ENCODE data around the gene OPCML. TPM values are rescaled to one million over a fixed set of nuclear protein-coding genes. Genes with fewer than 3 reads are reported as not detected.

The OPCML gene
- polyA plus RNA-seq, 1 donor (not counting 4 experiments of a cell fraction or from before 2014, with no cell fraction given) = 0.04 TPM

GRCh38 chr11:132898021-132898420 is 634.3 kb downstream of the OPCML start:
- no peaks in the 10 kb centered on the region for H3K27me3 ChIP-seq (ENCODE audit: control insufficient read depth, extremely low read depth, insufficient read depth, low read length)
- H3K9me1 ChIP-seq (ENCODE audit: control insufficient read depth, extremely low read depth, insufficient read depth, low read length) = no peaks in the 10 kb centered on the region
- H4K20me1 ChIP-seq (ENCODE audit: control insufficient read depth, extremely low read depth, insufficient read depth, low read length) = no peaks in the 10 kb centered on the region
- H3K9ac ChIP-seq (ENCODE audit: control insufficient read depth, extremely low read depth, insufficient read depth, low read length) = no peak overlapping the region
- TF ChIP-seq EZH2 (IDR thresholded peaks at IDR 0.05; ENCODE audit: low read length) (no peak), CTCF (optimal IDR thresholded peaks at IDR 0.05 in 1 of 3, IDR thresholded peaks at IDR 0.05 in 1 of 3, conservative IDR thresholded peaks at IDR 0.05 in 1 of 3; ENCODE audit: extremely low read depth in 1 of 3, insufficient read depth in 2 of 3, low read length in 3 of 3) (no peak)
- FAIRE-seq = no peak
- DNase-seq (ENCODE audit: low read depth, low spot score) = no peak
- dilution Hi-C loops (cut with MboI; ENCODE audit: extremely low pct_ligation_motif_present, low sequenced_read_pairs) = no loop called here
- no peaks in the 10 kb centered on the region for H3K36me3 ChIP-seq (ENCODE audit: control insufficient read depth in 2 of 2, extremely low read depth in 1 of 2, insufficient read depth in 2 of 2, low read length in 2 of 2)
- no peak overlapping the region for H3K4me2 ChIP-seq (ENCODE audit: control insufficient read depth, extremely low read depth, insufficient read depth, low read depth, low read length)
- H3K4me3 ChIP-seq (ENCODE audit: control insufficient read depth in 2 of 3, extremely low read depth in 1 of 3, insufficient read depth in 2 of 3, low read depth in 1 of 3, low read length in 3 of 3) = no peak overlapping the region
- no peaks in the 10 kb centered on the region for H3K4me1 ChIP-seq (ENCODE audit: control insufficient read depth, extremely low read depth, insufficient read depth, low read length)
- no peaks in the 10 kb centered on the region for H3K79me2 ChIP-seq (ENCODE audit: control insufficient read depth, insufficient read depth, low read length)
- H2AFZ ChIP-seq (ENCODE audit: control insufficient read depth, low read length) = no peak overlapping the region
- H3K9me3 ChIP-seq (ENCODE audit: control insufficient read depth, low read depth, low read length) = no peaks in the 10 kb centered on the region
- no peak overlapping the region for H3K27ac ChIP-seq (ENCODE audit: control insufficient read depth, insufficient read depth, low read length)

GRCh38 chr11:132895340-132895739 is 637.0 kb downstream of the OPCML start:
- FAIRE-seq = no peak
- TF ChIP-seq EZH2 (IDR thresholded peaks at IDR 0.05; ENCODE audit: low read length) (no peak), CTCF (optimal IDR thresholded peaks at IDR 0.05 in 1 of 3, IDR thresholded peaks at IDR 0.05 in 1 of 3, conservative IDR thresholded peaks at IDR 0.05 in 1 of 3; ENCODE audit: extremely low read depth in 1 of 3, insufficient read depth in 2 of 3, low read length in 3 of 3) (no peak)
- H3K4me1 ChIP-seq (ENCODE audit: control insufficient read depth, extremely low read depth, insufficient read depth, low read length) = no peaks in the 10 kb centered on the region
- no peak for DNase-seq (ENCODE audit: low read depth, low spot score)
- no peaks in the 10 kb centered on the region for H3K27me3 ChIP-seq (ENCODE audit: control insufficient read depth, extremely low read depth, insufficient read depth, low read length)
- H3K27ac ChIP-seq (ENCODE audit: control insufficient read depth, insufficient read depth, low read length) = no peak overlapping the region
- no peak overlapping the region for H3K4me2 ChIP-seq (ENCODE audit: control insufficient read depth, extremely low read depth, insufficient read depth, low read depth, low read length)
- no peaks in the 10 kb centered on the region for H3K36me3 ChIP-seq (ENCODE audit: control insufficient read depth in 2 of 2, extremely low read depth in 1 of 2, insufficient read depth in 2 of 2, low read length in 2 of 2)
- no peak overlapping the region for H2AFZ ChIP-seq (ENCODE audit: control insufficient read depth, low read length)
- no peaks in the 10 kb centered on the region for H3K9me3 ChIP-seq (ENCODE audit: control insufficient read depth, low read depth, low read length)
- no peak overlapping the region for H3K9ac ChIP-seq (ENCODE audit: control insufficient read depth, extremely low read depth, insufficient read depth, low read length)
- no peaks in the 10 kb centered on the region for H4K20me1 ChIP-seq (ENCODE audit: control insufficient read depth, extremely low read depth, insufficient read depth, low read length)
- no peaks in the 10 kb centered on the region for H3K9me1 ChIP-seq (ENCODE audit: control insufficient read depth, extremely low read depth, insufficient read depth, low read length)
- no peak overlapping the region for H3K4me3 ChIP-seq (ENCODE audit: control insufficient read depth in 2 of 3, extremely low read depth in 1 of 3, insufficient read depth in 2 of 3, low read depth in 1 of 3, low read length in 3 of 3)
- no peaks in the 10 kb centered on the region for H3K79me2 ChIP-seq (ENCODE audit: control insufficient read depth, insufficient read depth, low read length)
- dilution Hi-C loops (cut with MboI; ENCODE audit: extremely low pct_ligation_motif_present, low sequenced_read_pairs) = no loop called here

Data from keratinocyte (primary cell).